ENCODE results near the gene RPL36AL. TPM values are rescaled to one million over a fixed set of nuclear protein-coding genes. Genes with fewer than 3 reads are reported as not detected.

The RPL36AL gene
- total and polyA plus RNA-seq, 10 of the 15 experiments (the other 5 are each of a cell fraction or from before 2014, with no cell fraction given) = 222 to 1,379 (median 545) TPM

DNA sequence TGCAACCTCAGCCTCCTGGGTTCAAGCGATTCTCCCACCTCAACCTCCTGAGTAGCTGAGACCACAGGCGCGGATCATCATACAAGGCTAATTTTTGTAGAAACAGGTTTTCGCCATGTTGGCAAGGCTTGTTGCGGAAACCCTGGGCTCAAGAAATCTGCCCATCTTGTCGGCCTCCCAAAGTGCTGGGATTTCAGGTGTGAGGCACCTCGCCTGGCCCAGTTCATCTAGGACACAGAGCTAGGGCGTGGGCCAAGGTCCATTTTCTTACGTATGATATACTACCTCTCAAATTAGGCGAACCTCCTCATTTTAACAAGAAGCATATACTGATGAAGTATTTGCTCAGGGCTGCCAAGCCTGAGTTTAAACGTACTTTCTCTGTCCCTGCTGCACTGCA lies 36.4 kb downstream of the RPL36AL start (continued):
- TF ChIP-seq ZNF217 (IDR thresholded peaks at IDR 0.05) (no peak), ETV6 (conservative IDR thresholded peaks at IDR 0.05 in 1 of 2, IDR thresholded peaks at IDR 0.05 in 1 of 2; ENCODE audit: borderline replicate concordance in 1 of 2, low read depth in 1 of 2) (no peak), NFXL1 (IDR thresholded peaks at IDR 0.05; ENCODE audit: borderline replicate concordance) (no peak)

DNA sequence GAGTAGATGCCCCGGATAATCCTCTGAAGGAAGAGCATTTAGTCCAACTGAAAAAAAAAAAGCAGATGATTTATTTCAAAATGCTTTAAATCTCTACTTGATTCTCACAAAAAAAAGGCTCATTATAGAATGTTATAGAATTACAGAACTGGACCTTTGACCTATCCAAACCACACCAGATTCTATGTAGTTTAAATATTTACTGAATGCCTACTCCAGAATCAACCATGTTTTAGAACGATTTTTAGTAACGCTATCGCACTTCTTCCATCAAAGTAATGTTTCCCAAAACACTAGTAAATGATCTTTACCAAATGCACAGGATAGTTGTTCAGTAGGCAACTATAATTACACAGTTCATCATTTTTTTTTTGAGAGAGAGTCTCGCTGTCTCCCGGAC lies 36.8 kb downstream of the RPL36AL start:
- 35% methylated on average over 6 of the region's 6 CpGs for WGBS (ENCODE audit: insufficient coverage, insufficient replicate concordance, low lambda C conversion rate, missing lambda C conversion rate)
- Histone ChIP-seq H3K9ac (ENCODE audit: control insufficient read depth, insufficient read depth, low read length) (peak overlapping the region; percentile 99), H4K20me1 (ENCODE audit: control insufficient read depth, insufficient read depth) (peaks cover 4% of the 10 kb centered on the region; the same call in 1 of the 2 replicates), H3K79me2 (ENCODE audit: control insufficient read depth, insufficient read depth, low read length) (peaks cover 62% of the 10 kb centered on the region), H3K9me3 (replicated peaks; ENCODE audit: control insufficient read depth, insufficient read depth, low read length) (no peaks in the 10 kb centered on the region), H2AFZ (ENCODE audit: control insufficient read depth, low read depth, low read length) (no peak overlapping the region), H3K4me2 (ENCODE audit: control insufficient read depth, insufficient read depth) (peak overlapping the region; percentile 26), H3K27me3 (replicated peaks in 1 of 2; ENCODE audit: control insufficient read depth in 2 of 2, insufficient read depth in 2 of 2, low read length in 1 of 2) (no peaks in the 10 kb centered on the region), H3K4me3 (peak overlapping the region; percentile 90), H3K4me1 (ENCODE audit: control insufficient read depth, insufficient read depth, low read length) (no peaks in the 10 kb centered on the region), H3K27ac (ENCODE audit: control insufficient read depth, insufficient read depth) (peak overlapping the region; percentile 99; the same call in 1 of the 2 replicates), H3K36me3 (ENCODE audit: control insufficient read depth in 2 of 2, insufficient read depth in 2 of 2, low read length in 1 of 2) (peaks cover 2 to 21% of the 10 kb centered on the region in 2 experiments; a peak in 3 of 4 replicates)
- ATAC-seq (no peak), DNase-seq (ENCODE audit: low read depth, low spot score) (no peak), FAIRE-seq (no peak)
- intact Hi-C loops (cut with micrococcal nuclease; ENCODE audit: unreplicated experiment) (no loop called here), in situ Hi-C loops (cut with MboI) (no loop called here)
- SMC1A ChIA-PET (ENCODE audit: uncharacterized antibody, unreplicated experiment) = interaction anchor here (1.0 to 2.8 kb wide), 2 partner anchors 14 to 41 kb away, joined by 3 to 10 read pairs; no protein-coding TSS in a partner anchor
- CTCF ChIA-PET = interaction anchor here (2.3 to 5.6 kb wide), 2 partner anchors 13 to 37 kb away, joined by 10 to 75 read pairs; partner anchors contain the start of genes LRR1, MGAT2 and RPL36AL
- RAD21 ChIA-PET (ENCODE audit: unreplicated experiment) = no interaction called here
- BruUV-seq (replicated peaks) = no TSS peak
- peak; percentile 39; the same call in 1 of the 2 replicates for TF ChIP-seq NR2F1 (conservative IDR thresholded peaks at IDR 0.05)
- 0 out of 2 replicates have a peak, but pooled peaks have one; percentile 15 for TF ChIP-seq FOXM1 (IDR thresholded peaks at IDR 0.05; ENCODE audit: low read depth, low read length)
- no peak for TF ChIP-seq ASH2L (IDR thresholded peaks at IDR 0.05; ENCODE audit: borderline replicate concordance, low read depth)
- no peak for TF ChIP-seq MEF2A (IDR thresholded peaks at IDR 0.05; ENCODE audit: insufficient read depth, low read depth, low read length)
- TF ChIP-seq RB1 (IDR thresholded peaks at IDR 0.05; ENCODE audit: borderline replicate concordance) = no peak
- TF ChIP-seq IKZF2 (IDR thresholded peaks at IDR 0.05) = no peak
- TF ChIP-seq BHLHE40 (IDR thresholded peaks at IDR 0.05; ENCODE audit: borderline replicate concordance in 1 of 2, low read depth in 2 of 2, low read length in 1 of 2) = no peak
- no peak for TF ChIP-seq JUND (IDR thresholded peaks at IDR 0.05; ENCODE audit: low read depth, low read length)
- TF ChIP-seq, protein P1, sequence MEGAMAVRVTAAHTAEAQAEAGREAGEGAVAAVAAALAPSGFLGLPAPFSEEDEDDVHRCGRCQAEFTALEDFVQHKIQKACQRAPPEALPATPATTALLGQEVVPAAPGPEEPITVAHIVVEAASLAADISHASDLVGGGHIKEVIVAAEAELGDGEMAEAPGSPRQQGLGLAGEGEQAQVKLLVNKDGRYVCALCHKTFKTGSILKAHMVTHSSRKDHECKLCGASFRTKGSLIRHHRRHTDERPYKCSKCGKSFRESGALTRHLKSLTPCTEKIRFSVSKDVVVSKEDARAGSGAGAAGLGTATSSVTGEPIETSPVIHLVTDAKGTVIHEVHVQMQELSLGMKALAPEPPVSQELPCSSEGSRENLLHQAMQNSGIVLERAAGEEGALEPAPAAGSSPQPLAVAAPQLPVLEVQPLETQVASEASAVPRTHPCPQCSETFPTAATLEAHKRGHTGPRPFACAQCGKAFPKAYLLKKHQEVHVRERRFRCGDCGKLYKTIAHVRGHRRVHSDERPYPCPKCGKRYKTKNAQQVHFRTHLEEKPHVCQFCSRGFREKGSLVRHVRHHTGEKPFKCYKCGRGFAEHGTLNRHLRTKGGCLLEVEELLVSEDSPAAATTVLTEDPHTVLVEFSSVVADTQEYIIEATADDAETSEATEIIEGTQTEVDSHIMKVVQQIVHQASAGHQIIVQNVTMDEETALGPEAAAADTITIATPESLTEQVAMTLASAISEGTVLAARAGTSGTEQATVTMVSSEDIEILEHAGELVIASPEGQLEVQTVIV (IDR thresholded peaks at IDR 0.05; ENCODE audit: borderline replicate concordance, partially characterized antibody) = no peak
- no peak for TF ChIP-seq GATAD2B (conservative IDR thresholded peaks at IDR 0.05; ENCODE audit: low read depth)
- TF ChIP-seq SPI1 (IDR thresholded peaks at IDR 0.05; ENCODE audit: borderline replicate concordance, insufficient read depth, low read depth, low read length) = no peak
- TF ChIP-seq BCL11A (IDR thresholded peaks at IDR 0.05; ENCODE audit: low read depth, low read length) = no peak
- TF ChIP-seq, protein P2, sequence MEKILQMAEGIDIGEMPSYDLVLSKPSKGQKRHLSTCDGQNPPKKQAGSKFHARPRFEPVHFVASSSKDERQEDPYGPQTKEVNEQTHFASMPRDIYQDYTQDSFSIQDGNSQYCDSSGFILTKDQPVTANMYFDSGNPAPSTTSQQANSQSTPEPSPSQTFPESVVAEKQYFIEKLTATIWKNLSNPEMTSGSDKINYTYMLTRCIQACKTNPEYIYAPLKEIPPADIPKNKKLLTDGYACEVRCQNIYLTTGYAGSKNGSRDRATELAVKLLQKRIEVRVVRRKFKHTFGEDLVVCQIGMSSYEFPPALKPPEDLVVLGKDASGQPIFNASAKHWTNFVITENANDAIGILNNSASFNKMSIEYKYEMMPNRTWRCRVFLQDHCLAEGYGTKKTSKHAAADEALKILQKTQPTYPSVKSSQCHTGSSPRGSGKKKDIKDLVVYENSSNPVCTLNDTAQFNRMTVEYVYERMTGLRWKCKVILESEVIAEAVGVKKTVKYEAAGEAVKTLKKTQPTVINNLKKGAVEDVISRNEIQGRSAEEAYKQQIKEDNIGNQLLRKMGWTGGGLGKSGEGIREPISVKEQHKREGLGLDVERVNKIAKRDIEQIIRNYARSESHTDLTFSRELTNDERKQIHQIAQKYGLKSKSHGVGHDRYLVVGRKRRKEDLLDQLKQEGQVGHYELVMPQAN (conservative IDR thresholded peaks at IDR 0.05) = no peak
- no peak for TF ChIP-seq TCF12 (IDR thresholded peaks at IDR 0.05; ENCODE audit: low read depth, low read length)
- TF ChIP-seq PML (IDR thresholded peaks at IDR 0.05; ENCODE audit: low read length) = no peak
- POLR2A ChIA-PET = interaction anchor here (0.7 to 5.4 kb wide), 3 partner anchors 13 to 86 kb away, joined by 3 to 62 read pairs (median 46); partner anchors contain the start of genes LRR1, MGAT2 and RPL36AL
